ENCODE measurements around the gene DLEC1.
A peak's percentile ranks its signal among the peaks of the same experiment; 100 is the strongest.

DLEC1 gene

DNA sequence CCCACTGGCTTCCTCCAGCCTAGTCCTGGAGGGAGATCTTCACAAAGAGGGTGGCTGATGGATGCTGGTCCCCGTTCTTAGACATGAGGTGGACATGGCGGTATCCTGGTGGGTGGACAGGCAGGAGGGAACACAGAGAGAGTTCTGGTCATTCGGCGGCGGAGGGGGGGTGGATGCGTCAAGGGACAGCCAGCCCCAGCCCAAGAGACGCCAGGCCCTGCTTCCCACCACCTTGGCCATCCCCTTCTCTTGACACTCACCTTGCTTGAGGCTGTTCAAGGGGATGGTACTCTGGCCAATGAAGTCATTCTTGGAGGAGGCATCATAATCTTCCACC, 31.3 kb upstream of the DLEC1 start:
- no peak for ATAC-seq
- Mint-ChIP-seq H3K27me3 (no peaks in the 10 kb centered on the region), H3K36me3 (peaks cover 4% of the 10 kb centered on the region), H3K27ac (no peak overlapping the region), H3K4me3 (no peak overlapping the region), H3K9me3 (no peaks in the 10 kb centered on the region), H3K4me1 (peaks cover 23% of the 10 kb centered on the region)

DNA sequence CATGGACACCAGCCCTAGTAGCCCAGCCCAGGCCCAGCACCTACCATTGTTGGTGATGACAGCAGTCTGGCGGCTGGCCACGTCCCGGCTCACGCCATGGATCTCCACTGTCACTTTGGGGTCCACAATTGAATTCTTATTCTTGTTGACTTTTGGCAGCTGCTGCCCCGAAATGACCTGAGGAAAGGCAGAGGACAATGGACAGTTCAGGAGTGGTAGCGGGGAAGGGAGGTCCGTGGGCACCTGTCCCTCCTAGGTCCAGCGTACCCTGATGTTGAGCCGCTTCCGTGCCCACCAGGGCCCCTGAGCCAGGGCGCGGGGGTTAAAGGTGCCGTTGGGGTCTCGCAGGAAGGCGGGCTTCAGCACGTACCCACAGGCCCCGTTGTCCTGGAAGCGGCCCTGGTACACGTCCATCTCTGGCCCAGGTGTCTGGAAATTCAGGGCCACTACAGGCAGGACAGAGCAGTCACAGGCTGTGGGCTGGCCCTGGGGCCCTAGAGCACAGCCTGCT, 30.8 kb upstream of the DLEC1 start:
- H3K27me3 Mint-ChIP-seq = no peaks in the 10 kb centered on the region
- no peaks in the 10 kb centered on the region for H3K9me3 Mint-ChIP-seq
- peaks cover 18% of the 10 kb centered on the region for H3K4me1 Mint-ChIP-seq
- ATAC-seq = peak; percentile 4
- no peak overlapping the region for H3K27ac Mint-ChIP-seq
- H3K36me3 Mint-ChIP-seq = peaks cover 4% of the 10 kb centered on the region
- H3K4me3 Mint-ChIP-seq = no peak overlapping the region

DNA sequence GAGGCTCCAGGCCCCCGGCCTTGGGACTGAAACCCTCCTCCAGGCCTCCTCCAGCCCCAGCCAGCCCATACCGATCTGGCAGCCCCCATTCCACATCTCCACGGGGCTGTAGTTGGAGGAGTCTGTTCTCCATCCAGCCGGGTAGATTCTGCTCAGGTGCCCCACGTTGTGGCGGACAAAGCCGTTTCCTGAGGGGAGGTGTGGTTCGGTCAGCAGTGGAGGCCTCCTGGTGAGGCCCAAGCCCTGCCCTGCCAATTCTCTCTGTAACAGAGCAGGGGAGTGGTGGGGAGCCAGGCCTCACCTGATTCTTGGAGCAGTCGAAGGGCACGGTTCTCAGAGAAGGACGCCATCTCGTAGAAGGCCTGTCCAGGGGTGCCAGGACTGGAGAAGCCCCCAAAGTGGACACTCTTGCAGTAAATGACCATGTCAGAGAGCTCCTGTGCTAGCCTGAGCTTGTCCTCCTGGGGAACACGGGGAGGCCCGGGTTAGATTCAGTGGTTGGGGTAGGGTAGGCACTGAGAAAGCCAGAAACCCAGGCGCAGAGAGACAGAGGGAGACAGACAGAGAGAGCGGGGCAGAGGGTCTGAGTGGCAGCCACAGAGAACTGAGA, 29.9 kb upstream of the DLEC1 start:
- no peak for ATAC-seq
- Mint-ChIP-seq H3K27me3 (no peaks in the 10 kb centered on the region), H3K27ac (no peak overlapping the region), H3K4me1 (peaks cover 14% of the 10 kb centered on the region), H3K4me3 (no peak overlapping the region), H3K36me3 (peaks cover 4% of the 10 kb centered on the region), H3K9me3 (no peaks in the 10 kb centered on the region)

DNA sequence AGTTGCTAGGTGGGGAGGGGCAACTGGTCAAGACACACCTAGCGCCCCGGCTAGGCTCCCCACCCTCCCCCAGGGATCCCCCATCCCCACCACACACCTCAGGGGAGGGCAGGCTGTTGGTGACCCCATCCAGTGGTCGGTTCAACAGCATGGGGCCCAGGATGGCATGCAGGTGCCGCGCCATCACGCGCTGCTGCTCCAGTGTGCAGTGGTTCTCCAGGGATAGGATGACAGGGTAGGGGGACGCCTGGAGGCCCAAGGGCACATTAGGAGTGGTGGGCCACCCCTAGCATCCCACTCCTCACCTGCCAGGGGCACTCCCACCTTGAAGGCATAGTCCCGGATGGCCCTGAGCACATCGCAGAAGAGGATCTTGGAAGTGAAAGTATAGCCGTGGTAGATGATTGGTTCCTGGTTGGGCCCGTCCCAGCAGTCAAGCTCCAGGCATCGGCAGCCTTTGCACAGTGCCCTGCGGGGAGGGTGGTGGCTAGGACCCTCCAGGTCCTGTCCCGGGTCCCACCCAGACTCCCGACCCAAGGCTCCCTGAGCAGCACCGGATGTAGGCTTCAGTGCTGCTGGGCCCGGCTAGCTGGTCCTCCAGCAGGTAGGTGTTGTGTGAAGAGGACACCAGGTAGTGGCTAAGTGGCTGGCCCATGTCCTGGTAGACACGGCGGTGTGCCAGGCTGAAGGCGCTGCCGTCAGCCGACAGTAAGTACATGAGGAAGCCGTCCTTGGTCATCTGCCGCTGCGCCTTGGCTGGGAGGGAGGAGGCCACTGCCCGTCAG, 29.0 kb upstream of the DLEC1 start:
- ATAC-seq = peak; percentile 27
- Mint-ChIP-seq H3K27ac (no peak overlapping the region), H3K4me3 (no peak overlapping the region), H3K9me3 (no peaks in the 10 kb centered on the region), H3K4me1 (peaks cover 14% of the 10 kb centered on the region), H3K27me3 (no peaks in the 10 kb centered on the region), H3K36me3 (peaks cover 8% of the 10 kb centered on the region)

DNA sequence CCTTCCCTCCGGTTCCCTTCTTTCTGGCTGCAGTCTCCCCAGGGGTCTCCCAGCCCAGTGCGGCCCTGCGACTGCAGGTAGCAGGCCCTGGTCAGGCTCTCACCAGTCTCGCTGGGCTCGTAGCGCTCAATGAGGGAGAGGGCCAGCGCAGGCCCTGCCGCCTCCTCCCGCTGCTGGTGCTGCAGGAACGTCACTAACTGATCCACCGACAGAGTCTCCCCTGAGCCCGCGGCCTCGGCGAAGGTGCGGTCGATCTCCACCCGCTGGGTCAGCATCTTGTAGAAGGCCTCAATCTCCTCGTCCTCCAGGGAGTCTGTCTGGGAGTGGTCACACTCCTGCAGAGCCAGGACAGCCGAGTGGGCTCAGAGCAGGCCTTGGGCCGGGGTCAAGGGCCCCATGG, 27.9 kb upstream of the DLEC1 start:
- no peak for ATAC-seq
- Mint-ChIP-seq H3K4me1 (peaks cover 14% of the 10 kb centered on the region), H3K36me3 (peaks cover 19% of the 10 kb centered on the region), H3K27ac (no peak overlapping the region), H3K27me3 (no peaks in the 10 kb centered on the region), H3K4me3 (no peak overlapping the region), H3K9me3 (no peaks in the 10 kb centered on the region)

DNA sequence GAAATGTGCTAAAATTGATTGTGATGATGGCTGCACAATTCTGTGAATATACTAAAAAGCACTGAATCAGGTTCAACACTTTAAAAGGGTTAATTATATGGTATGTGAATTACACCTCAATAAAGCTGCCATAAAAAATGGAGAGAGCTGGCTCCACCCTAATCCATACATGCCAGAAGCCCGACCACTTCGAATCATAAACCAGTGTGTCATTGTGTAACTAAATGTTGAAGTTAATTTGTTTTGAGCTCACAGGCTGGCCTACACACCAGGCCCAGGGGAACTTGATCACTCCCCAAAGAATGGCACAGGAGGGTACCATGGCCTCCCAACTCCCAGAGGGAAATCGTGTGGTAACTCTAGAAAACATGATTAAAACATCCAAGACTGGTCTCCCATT, 23.5 kb upstream of the DLEC1 start:
- Mint-ChIP-seq H3K27ac (no peak overlapping the region), H3K4me3 (no peak overlapping the region)

DNA sequence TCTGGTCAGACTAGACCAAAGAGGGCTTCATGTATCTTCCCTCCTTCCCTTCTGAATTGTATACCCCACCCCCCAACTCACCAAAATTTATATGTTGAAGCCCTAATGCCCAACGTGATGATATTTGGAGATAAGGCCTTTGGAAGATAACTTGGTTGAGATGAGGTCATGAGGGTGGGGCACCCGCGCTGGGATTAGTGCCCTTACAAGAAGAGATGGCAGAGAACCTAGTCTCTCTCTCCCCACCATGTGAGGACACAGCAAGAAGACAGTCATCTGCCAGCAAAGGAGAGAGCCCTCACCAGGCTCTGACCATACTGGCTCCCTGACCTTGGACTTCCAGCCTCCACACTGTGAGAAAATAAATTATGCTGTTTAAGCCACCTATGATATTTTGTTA, 23.0 kb upstream of the DLEC1 start:
- no peaks in the 10 kb centered on the region for H3K27me3 Mint-ChIP-seq
- ATAC-seq = no peak
- no peak overlapping the region for H3K4me3 Mint-ChIP-seq
- H3K27ac Mint-ChIP-seq = no peak overlapping the region
- peaks cover 35% of the 10 kb centered on the region for H3K36me3 Mint-ChIP-seq
- H3K9me3 Mint-ChIP-seq = peaks cover 5% of the 10 kb centered on the region
- H3K4me1 Mint-ChIP-seq = no peaks in the 10 kb centered on the region

More for the DNA sequence above, 23.5 kb upstream of the DLEC1 start:
- Mint-ChIP-seq H3K9me3 (peaks cover 5% of the 10 kb centered on the region), H3K36me3 (peaks cover 35% of the 10 kb centered on the region), H3K27me3 (no peaks in the 10 kb centered on the region), H3K4me1 (no peaks in the 10 kb centered on the region)
- ATAC-seq = no peak

DNA sequence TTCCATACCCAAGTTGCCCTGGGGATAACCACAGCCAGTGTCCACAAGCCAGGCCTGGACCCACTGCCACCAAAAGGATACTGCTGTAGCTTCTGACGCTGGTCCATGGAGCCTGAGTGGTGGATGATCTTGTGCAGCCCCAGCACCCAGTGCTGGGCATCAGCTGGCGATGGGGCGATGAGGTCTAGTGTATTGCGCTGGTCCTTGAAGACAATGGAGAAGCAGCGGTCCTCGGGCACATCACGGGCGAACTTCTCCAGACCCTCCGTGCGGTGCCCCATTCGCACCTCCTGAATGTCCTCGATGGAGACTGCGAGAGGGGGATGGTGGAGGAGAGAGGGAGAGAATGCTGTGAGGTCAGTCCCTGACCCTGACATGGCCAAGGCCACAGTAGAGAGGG, 22.6 kb upstream of the DLEC1 start:
- H3K4me3 Mint-ChIP-seq = no peak overlapping the region
- H3K4me1 Mint-ChIP-seq = no peaks in the 10 kb centered on the region
- peaks cover 5% of the 10 kb centered on the region for H3K9me3 Mint-ChIP-seq
- ATAC-seq = no peak
- H3K27ac Mint-ChIP-seq = no peak overlapping the region
- H3K36me3 Mint-ChIP-seq = peaks cover 35% of the 10 kb centered on the region
- no peaks in the 10 kb centered on the region for H3K27me3 Mint-ChIP-seq

DNA sequence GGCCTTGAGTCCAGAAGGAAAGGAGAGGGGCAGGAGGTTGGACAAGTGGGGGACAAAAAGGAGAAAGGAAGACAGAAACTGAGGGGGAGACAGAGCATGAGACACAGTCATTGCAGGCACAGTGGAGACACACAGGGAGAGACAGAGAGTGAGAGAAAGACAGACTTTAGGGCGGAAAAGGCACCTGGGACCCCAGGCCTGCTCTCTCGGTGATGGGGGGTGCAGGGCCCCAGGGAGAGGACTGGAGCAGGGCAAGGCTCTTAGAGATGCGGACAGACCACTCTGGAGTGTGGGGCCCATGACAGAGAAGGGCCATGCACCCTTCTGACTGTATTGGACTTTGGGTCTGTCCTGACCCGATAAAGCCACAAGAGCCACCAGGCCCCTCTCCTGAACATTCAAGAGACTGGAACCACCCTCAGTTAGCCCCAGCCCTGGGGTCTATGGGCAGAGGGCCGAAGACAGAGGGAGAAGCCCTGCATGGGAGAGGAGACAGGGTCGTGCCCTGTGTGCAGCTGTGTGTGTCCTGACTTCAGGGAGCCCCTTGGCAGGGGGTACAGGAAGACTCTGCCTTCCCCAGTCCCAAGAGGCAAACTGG, 22.1 kb upstream of the DLEC1 start:
- Mint-ChIP-seq H3K4me1 (no peaks in the 10 kb centered on the region), H3K9me3 (peaks cover 5% of the 10 kb centered on the region), H3K4me3 (no peak overlapping the region), H3K27me3 (no peaks in the 10 kb centered on the region), H3K27ac (no peak overlapping the region), H3K36me3 (peaks cover 35% of the 10 kb centered on the region)
- no peak for ATAC-seq

DNA sequence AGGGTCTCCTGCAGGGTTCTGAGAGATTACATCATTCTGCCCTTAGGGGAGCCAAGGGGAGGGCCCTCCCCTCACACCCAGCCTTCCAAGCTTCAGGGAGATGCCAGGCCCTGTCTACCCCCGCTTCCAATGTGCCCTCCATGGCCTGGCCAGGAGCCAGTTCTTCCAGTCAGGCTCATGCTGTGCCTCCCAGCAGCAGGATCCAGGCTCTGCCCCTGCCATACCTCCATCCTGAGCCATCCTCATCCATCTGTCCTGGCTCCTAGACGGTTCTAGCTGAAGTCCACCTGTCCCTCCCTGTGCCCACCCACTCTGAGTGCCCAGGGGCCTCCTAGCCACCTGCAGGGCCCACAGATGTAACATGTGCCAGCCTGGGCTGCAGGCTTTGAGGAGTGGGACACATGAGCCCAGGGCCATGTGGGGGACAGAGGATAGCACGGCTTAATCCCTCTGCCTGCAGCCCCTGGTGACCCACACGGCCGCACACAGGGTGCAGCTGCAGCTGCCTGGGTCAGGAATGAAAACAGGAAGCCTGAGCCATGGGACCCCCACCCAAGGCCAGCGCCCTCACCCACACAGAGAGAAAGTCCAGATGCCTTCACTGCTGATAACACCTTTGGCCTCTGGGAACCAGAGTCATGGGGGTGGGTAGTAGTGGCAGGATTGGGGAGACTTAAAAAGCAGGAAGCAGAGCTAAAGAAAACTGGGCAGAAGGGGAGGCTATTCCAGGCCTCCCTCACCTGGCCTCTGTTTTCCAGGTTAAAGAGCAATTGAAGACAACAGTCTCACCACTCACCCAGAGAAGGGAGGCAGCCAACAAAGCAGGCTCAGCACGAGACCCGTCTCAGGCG, 21.3 kb upstream of the DLEC1 start:
- H3K9me3 Mint-ChIP-seq = peaks cover 5% of the 10 kb centered on the region
- peaks cover 35% of the 10 kb centered on the region for H3K36me3 Mint-ChIP-seq
- no peaks in the 10 kb centered on the region for H3K27me3 Mint-ChIP-seq
- ATAC-seq = no peak
- H3K4me3 Mint-ChIP-seq = no peak overlapping the region
- no peak overlapping the region for H3K27ac Mint-ChIP-seq
- H3K4me1 Mint-ChIP-seq = no peaks in the 10 kb centered on the region

DNA sequence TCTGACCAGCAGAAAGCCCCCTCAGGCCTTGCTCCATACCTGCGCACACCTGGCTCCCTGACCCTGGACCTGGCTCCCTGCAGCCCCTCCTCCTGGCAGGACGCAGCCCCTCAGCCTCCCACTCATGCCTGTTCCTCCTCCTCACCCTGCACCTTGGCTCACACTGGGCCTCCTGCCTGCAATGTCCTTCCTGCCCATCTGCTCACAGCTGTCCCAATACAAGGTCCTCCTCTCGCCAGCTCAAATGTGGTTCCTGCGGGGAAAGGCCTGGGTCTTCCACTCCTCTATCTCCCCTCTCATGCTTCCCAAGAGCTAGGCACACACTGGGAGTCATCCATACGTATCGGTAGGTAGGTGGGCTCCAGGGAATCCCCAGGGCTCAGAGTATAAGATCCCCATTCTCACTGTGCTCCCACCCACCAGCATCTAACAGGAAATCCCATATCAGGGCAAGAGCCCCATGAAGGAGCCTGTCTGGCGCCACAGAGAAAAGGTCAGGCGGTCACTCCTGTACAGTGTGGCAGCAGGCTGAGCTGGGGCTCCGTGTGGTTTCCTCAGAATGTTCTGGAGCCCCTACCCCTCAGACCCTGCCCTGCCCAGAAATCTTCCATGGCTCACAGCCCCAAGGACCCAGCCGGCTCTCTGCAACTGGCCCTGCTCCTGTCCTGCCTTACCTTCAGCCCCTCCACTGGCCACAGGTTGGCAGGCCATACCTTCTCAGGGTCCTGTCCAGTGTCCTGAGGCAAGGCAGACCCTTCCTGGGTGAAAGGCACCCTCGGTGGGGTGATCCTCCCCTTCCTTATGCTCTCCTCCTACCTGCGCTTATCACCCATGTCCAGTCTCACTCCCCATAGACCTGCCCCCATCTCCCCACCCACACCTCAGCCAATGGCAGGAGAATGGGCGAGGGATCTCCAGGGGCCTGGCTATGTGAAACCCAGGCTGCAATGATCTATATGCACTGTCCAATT, 20.4 kb upstream of the DLEC1 start:
- Mint-ChIP-seq H3K27me3 (no peaks in the 10 kb centered on the region), H3K4me1 (peaks cover 2% of the 10 kb centered on the region), H3K4me3 (no peak overlapping the region), H3K36me3 (peaks cover 35% of the 10 kb centered on the region), H3K9me3 (peaks cover 5% of the 10 kb centered on the region), H3K27ac (no peak overlapping the region)
- no peak for ATAC-seq

DNA sequence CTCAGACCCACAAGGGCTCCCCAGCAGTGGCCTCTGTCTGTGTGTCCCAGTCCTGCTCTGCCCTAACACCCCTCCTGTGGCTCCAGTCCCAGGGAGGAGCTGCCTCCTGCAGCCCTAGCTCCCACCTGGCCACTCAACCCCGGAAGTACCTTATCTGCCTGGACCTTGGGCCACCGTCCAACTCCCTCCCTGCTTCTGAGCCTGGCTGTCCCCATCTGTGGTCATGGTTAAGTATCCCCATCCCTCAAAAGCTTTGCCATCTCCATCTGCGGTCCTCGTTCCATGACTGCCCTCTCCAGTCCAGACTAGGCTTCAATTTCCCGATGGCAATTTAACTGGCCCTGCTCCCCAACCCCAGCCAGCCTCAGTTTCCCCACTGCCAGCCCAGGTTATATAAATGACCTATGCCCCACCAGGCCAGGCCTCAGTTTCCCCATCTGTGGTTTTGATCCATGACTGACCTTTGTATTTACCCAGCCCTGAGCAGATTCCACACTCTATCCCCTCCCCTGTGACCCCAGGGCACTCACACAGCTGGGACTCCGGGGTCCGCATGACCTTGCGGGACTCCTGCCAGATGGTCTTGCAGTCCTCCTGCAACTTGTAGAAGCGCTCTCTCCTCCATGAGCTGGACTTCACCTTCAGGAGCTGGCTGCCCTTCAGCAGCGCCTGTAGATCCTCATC, 19.2 kb upstream of the DLEC1 start:
- Mint-ChIP-seq H3K36me3 (peaks cover 34% of the 10 kb centered on the region), H3K27ac (no peak overlapping the region), H3K27me3 (no peaks in the 10 kb centered on the region), H3K4me3 (no peak overlapping the region), H3K4me1 (peaks cover 6% of the 10 kb centered on the region), H3K9me3 (peaks cover 5% of the 10 kb centered on the region)
- no peak for ATAC-seq

DNA sequence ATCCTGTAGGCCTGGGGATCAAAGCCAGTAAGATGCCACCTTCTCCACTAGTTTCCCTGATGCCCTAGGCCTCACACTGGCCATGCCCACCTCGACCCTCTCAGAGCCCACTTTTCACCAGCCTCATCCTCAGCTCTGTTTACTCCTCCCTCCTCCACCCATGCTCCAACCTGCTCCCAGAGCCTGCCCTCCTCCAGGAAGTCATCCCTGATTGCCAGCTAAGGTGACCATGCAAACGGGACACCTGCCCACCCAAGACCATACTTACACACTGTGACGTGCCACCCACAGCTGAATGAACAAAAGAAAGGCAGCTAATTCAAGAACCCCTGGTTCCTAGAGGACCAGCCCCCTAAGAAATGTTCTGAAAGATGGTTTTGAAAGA, 18.7 kb upstream of the DLEC1 start:
- H3K36me3 Mint-ChIP-seq = peaks cover 28% of the 10 kb centered on the region
- no peak overlapping the region for H3K4me3 Mint-ChIP-seq
- ATAC-seq = no peak
- no peaks in the 10 kb centered on the region for H3K27me3 Mint-ChIP-seq
- H3K4me1 Mint-ChIP-seq = peaks cover 7% of the 10 kb centered on the region
- no peak overlapping the region for H3K27ac Mint-ChIP-seq
- H3K9me3 Mint-ChIP-seq = peaks cover 5% of the 10 kb centered on the region

DNA sequence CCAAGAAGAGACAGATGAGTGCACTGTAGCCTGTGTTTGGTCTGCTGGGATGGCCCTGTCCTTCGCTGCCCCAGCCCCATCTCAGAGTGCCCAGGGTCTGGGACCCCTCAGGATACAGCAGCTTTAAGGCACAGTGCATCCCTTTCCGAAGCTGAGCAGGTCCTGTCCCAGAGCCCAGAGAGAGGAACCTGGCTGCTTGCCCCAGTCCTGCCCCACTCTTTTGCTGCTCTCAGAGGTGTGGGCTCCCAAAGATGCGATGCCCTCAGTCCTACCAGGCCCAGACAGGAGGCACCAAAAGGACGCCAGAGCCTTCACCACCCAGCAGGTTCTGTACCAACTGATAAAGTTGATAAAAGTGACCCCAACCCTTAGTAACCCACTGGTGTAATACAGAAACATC, 17.8 kb upstream of the DLEC1 start:
- no peak for ATAC-seq
- Mint-ChIP-seq H3K36me3 (peaks cover 20% of the 10 kb centered on the region), H3K27ac (no peak overlapping the region), H3K4me1 (peaks cover 14% of the 10 kb centered on the region), H3K9me3 (peaks cover 5% of the 10 kb centered on the region), H3K4me3 (no peak overlapping the region), H3K27me3 (no peaks in the 10 kb centered on the region)

Data from stimulated activated memory B cell treated with anti-CD40 and anti-IgM and Interleukin-4, amounts not matched to agents 10 μg/mL and 1 μg/mL and 100 μg/mL, for 72 hours (primary cell).